ELF-1 (cell line): ENCODE results near the gene SCAANT1.

Source experiments
- DNase-seq: peaks from one replicate; pipeline ENCODE4 v3.0.0-alpha.2; 2016; ENCODE audit warnings: low read depth, low spot score

Gene SCAANT1

GRCh38 chr3:63911873-63912767, at the start of gene SCAANT1:
TSS of gene SCAANT1 (minus strand) at chr3:63912383.
- DNase-seq, result peak; percentile 89

GRCh38 chr3:63961891-63962290, 49.7 kb upstream of the SCAANT1 start:
- DNase-seq, result no peak

GRCh38 chr3:63960048-63960711, 48.0 kb upstream of the SCAANT1 start:
- no peak for DNase-seq

GRCh38 chr3:63959146-63959545, 47.0 kb upstream of the SCAANT1 start:
- DNase-seq, result no peak

- no peak for DNase-seq
These were observed 43.8 kb upstream of the SCAANT1 start for GRCh38 chr3:63955830-63956545.

- no peak for DNase-seq
These were observed 43.0 kb upstream of the SCAANT1 start for GRCh38 chr3:63955036-63955650.

- no peak for DNase-seq
These were observed 42.0 kb upstream of the SCAANT1 start for GRCh38 chr3:63954182-63954581.

GRCh38 chr3:63952248-63952594, 40.0 kb upstream of the SCAANT1 start:
- no peak for DNase-seq

- no peak for DNase-seq
These were observed 39.5 kb upstream of the SCAANT1 start for GRCh38 chr3:63951492-63952247.

GRCh38 chr3:63950698-63951097, 38.5 kb upstream of the SCAANT1 start:
- DNase-seq, result no peak

GRCh38 chr3:63949005-63949404, 36.8 kb upstream of the SCAANT1 start:
- DNase-seq, result no peak

GRCh38 chr3:63947594-63947993, 35.4 kb upstream of the SCAANT1 start:
- no peak for DNase-seq

GRCh38 chr3:63946753-63947152, 34.6 kb upstream of the SCAANT1 start:
- no peak for DNase-seq

- no peak for DNase-seq
These were observed 33.4 kb upstream of the SCAANT1 start for GRCh38 chr3:63945558-63946096.

GRCh38 chr3:63943678-63944077, 31.5 kb upstream of the SCAANT1 start:
- DNase-seq, result no peak

- DNase-seq, result no peak
These were observed 30.3 kb upstream of the SCAANT1 start for GRCh38 chr3:63942528-63942927.

GRCh38 chr3:63940389-63940757, 28.2 kb upstream of the SCAANT1 start:
- DNase-seq, result no peak

- DNase-seq, result no peak
These were observed 25.8 kb upstream of the SCAANT1 start for GRCh38 chr3:63937661-63938651.

GRCh38 chr3:63936925-63937324, 24.7 kb upstream of the SCAANT1 start:
- DNase-seq, result no peak
